Stimulated activated CD4-positive, alpha-beta T cell treated with anti-CD3 and anti-CD28 coated beads, Interleukin-15, amount 100 ng/mL, for 24 hours (primary cell): ENCODE data around the gene RNF217.
A peak's percentile ranks its signal among the peaks of the same experiment; 100 is the strongest.
"Not testable (repeated sequence)": the region's sequence is repeated elsewhere in the genome, so short reads cannot be mapped to it uniquely, and the experiment has no call there.

Experiments
- DNase-seq: peaks from one replicate; pipeline ENCODE4 v3.0.0-alpha.2; 2020

RNF217 gene

GRCh38 chr6:125102411-125102810, 140.2 kb downstream of the RNF217 start:
- DNase-seq = no peak

GRCh38 chr6:125102891-125103290, 140.7 kb downstream of the RNF217 start:
- DNase-seq = no peak

GRCh38 chr6:125104425-125104824, 142.2 kb downstream of the RNF217 start:
- DNase-seq = no peak

- DNase-seq = no peak
Measured at GRCh38 chr6:125107048-125107447, 144.8 kb downstream of the RNF217 start.

GRCh38 chr6:125107896-125108295, 145.7 kb downstream of the RNF217 start:
- DNase-seq = no peak

GRCh38 chr6:125110056-125110455, 147.8 kb downstream of the RNF217 start:
- DNase-seq = no peak

GRCh38 chr6:125111219-125111983, 149.2 kb downstream of the RNF217 start:
- DNase-seq = no peak

- no peak for DNase-seq
Measured at GRCh38 chr6:125112934-125113333, 150.7 kb downstream of the RNF217 start.

GRCh38 chr6:125114248-125114858, 152.1 kb downstream of the RNF217 start:
- peak; percentile 55 for DNase-seq

GRCh38 chr6:125116170-125116569, 153.9 kb downstream of the RNF217 start:
- DNase-seq = no peak

- no peak for DNase-seq
Measured at GRCh38 chr6:125116710-125117109, 154.5 kb downstream of the RNF217 start.

- DNase-seq = no peak
Measured at GRCh38 chr6:125117818-125118217, 155.6 kb downstream of the RNF217 start.

GRCh38 chr6:125120054-125120590, 157.9 kb downstream of the RNF217 start:
- no peak for DNase-seq

GRCh38 chr6:125121894-125122293, 159.7 kb downstream of the RNF217 start:
- no peak for DNase-seq

GRCh38 chr6:125123051-125123450, 160.8 kb downstream of the RNF217 start:
- DNase-seq = no peak

GRCh38 chr6:125123468-125124048, 161.3 kb downstream of the RNF217 start:
- no peak for DNase-seq

GRCh38 chr6:125124049-125124669, 161.9 kb downstream of the RNF217 start:
- no peak for DNase-seq

- not testable (repeated sequence) for DNase-seq
Measured at GRCh38 chr6:125125856-125126255, 163.6 kb downstream of the RNF217 start.

- no peak for DNase-seq
Measured at GRCh38 chr6:125129354-125129753, 167.1 kb downstream of the RNF217 start.

- no peak for DNase-seq
Measured at GRCh38 chr6:125132058-125132457, 169.8 kb downstream of the RNF217 start.

GRCh38 chr6:125136378-125136777, 174.1 kb downstream of the RNF217 start:
- no peak for DNase-seq

GRCh38 chr6:125138083-125138482, 175.8 kb downstream of the RNF217 start:
- DNase-seq = no peak

GRCh38 chr6:125140808-125141207, 178.6 kb downstream of the RNF217 start:
- DNase-seq = no peak
